Stimulated activated CD4-positive, alpha-beta T cell treated with anti-CD3 and anti-CD28 coated beads, Interleukin-12 subunit alpha, Interleukin-12 subunit beta, amount 100 ng/mL, for 24 hours (primary cell): ENCODE results near the gene PPP2R3B.
"Not testable (repeated sequence)": the region's sequence is repeated elsewhere in the genome, so short reads cannot be mapped to it uniquely, and the experiment has no call there.

ENCODE experiments used
- DNase-seq, 2 experiments: peaks; one replicate each; pipeline ENCODE4 v3.0.0-alpha.2; 2020; ENCODE audit warnings: low read depth in 2 of 2

PPP2R3B gene

GRCh38 chrX:320126-320783 lies 66.5 kb downstream of the PPP2R3B start:
- DNase-seq: no peak

- no peak for DNase-seq
Measured at GRCh38 chrX:319579-320125, 67.1 kb downstream of the PPP2R3B start.

- peak; percentile 96 to 97 for DNase-seq
Measured at GRCh38 chrX:318739-319578, 67.7 kb downstream of the PPP2R3B start, which contains the start of gene GTPBP6. Gene GTPBP6, minus strand, starts transcription at chrX:318796. Its CDS starts 9 bp downstream, at chrX:318787.

- DNase-seq: peak; percentile 97
Measured at GRCh38 chrX:318068-318738, 68.5 kb downstream of the PPP2R3B start.

- no peak for DNase-seq
Measured at GRCh38 chrX:317424-318067, 69.2 kb downstream of the PPP2R3B start.

- no peak for DNase-seq
Measured at GRCh38 chrX:316351-317325, 70.1 kb downstream of the PPP2R3B start.

GRCh38 chrX:314781-315595 lies 71.7 kb downstream of the PPP2R3B start:
- DNase-seq: no peak

GRCh38 chrX:314049-314448 lies 72.7 kb downstream of the PPP2R3B start:
- no peak for DNase-seq

GRCh38 chrX:313546-313945 lies 73.2 kb downstream of the PPP2R3B start:
- no peak for DNase-seq

GRCh38 chrX:312621-313331 lies 73.9 kb downstream of the PPP2R3B start:
- no peak for DNase-seq

GRCh38 chrX:311156-312129 lies 75.3 kb downstream of the PPP2R3B start:
- no peak for DNase-seq

- no peak for DNase-seq
Measured at GRCh38 chrX:310621-311155, 76.0 kb downstream of the PPP2R3B start.

- DNase-seq: no peak
Measured at GRCh38 chrX:308821-309520, 77.7 kb downstream of the PPP2R3B start.

- no peak for DNase-seq
Measured at GRCh38 chrX:307261-308111, 79.2 kb downstream of the PPP2R3B start.

- not testable (repeated sequence) for DNase-seq
Measured at GRCh38 chrX:306614-307251, 80.0 kb downstream of the PPP2R3B start.
